A673 (cell line): Measurements from ENCODE around the gene SPATS2L. TPM values are rescaled to one million over a fixed set of nuclear protein-coding genes. Genes with fewer than 3 reads are reported as not detected.

Experiments used
- BruUV-seq: library from RNA; stranded (reverse); fragments of 400-500 nt; replicated peaks from 2 replicates; lab custom pipeline; 2021; lab: Mats Ljungman, UMichigan
- CTCF ChIA-PET: fragments of 300-600 bp; sonication (Branson Sonifier 250); formaldehyde crosslinking; loops from one replicate; lab custom pipeline; 2022; ENCODE audit warnings: antibody characterized with exemption; lab: Charles Lee
- POLR2A ChIA-PET: fragments of 300-600 bp; sonication (Branson Sonifier 250); formaldehyde crosslinking; loops from one replicate; lab custom pipeline; 2022; ENCODE audit warnings: antibody characterized with exemption; ENCODE audit not compliant: low non-redundant PET; lab: Charles Lee
- DNase-seq: peaks from one replicate; pipeline ENCODE4 v3.0.0-alpha.2; 2015; ENCODE audit warnings: low spot score
- H3K27ac ChIP-seq: fragments of 200-600 bp; sonication (generic); 2 replicates; pipeline ENCODE4 v1.5.1; 2016; ENCODE audit warnings: mixed run types, low read depth, mild to moderate bottlenecking, mixed read lengths, antibody characterized with exemption, low read length; ENCODE audit not compliant: poor library complexity, severe bottlenecking
- H3K27me3 ChIP-seq: fragments of 200-600 bp; sonication (generic); replicated peaks from 2 replicates; pipeline ENCODE4 v1.6.1; 2017; ENCODE audit warnings: mixed run types, low read depth, mild to moderate bottlenecking, mixed read lengths, antibody characterized with exemption, low read length; ENCODE audit not compliant: insufficient read depth, poor library complexity
- H3K36me3 ChIP-seq: fragments of 200-600 bp; sonication (generic); 2 replicates; pipeline ENCODE4 v1.6.1; 2016; ENCODE audit warnings: mixed run types, mild to moderate bottlenecking, mixed read lengths, antibody characterized with exemption, low read length; ENCODE audit not compliant: insufficient read depth, poor library complexity, severe bottlenecking
- H3K4me1 ChIP-seq: fragments of 200-600 bp; sonication (generic); 2 replicates; pipeline ENCODE4 v1.6.1; 2017; ENCODE audit warnings: mixed run types, mild to moderate bottlenecking, mixed read lengths, antibody characterized with exemption, low read length; ENCODE audit not compliant: insufficient read depth, poor library complexity, severe bottlenecking
- H3K4me3 ChIP-seq: fragments of 200-600 bp; sonication (generic); 2 replicates; pipeline ENCODE4 v1.5.1; 2016; ENCODE audit warnings: low read depth, mixed run types, mild to moderate bottlenecking, mixed read lengths, low read length; ENCODE audit not compliant: poor library complexity, severe bottlenecking
- H3K9me3 ChIP-seq: fragments of 200-600 bp; sonication (generic); 2 replicates; pipeline ENCODE4 v1.6.1; 2016; ENCODE audit warnings: mixed run types, low read depth, mild to moderate bottlenecking, mixed read lengths, antibody characterized with exemption, low read length; ENCODE audit not compliant: poor library complexity, severe bottlenecking
- EZH2 ChIP-seq: fragments of 200-600 bp; sonication (generic); IDR thresholded peaks from 2 replicates; pipeline ENCODE4 v1.6.1; 2017; ENCODE audit warnings: borderline replicate concordance, low read depth, mild to moderate bottlenecking, mixed read lengths, antibody characterized with exemption, low read length; ENCODE audit not compliant: poor library complexity, severe bottlenecking
- intact Hi-C: fragments of 100-400 bp; cut with micrococcal nuclease; formaldehyde crosslinking; loops from one replicate; pipeline ENCODE4 v1.10.0; 2022; ENCODE audit not compliant: unreplicated experiment
- total RNA-seq: library from RNA; stranded (reverse); gene quantifications from 2 replicates; pipeline ENCODE4 v1.2.3, GENCODE V29; 2021
- TF ChIP-seq, protein P1 (sequence below): fragments of 300-800, 200-600 bp; sonication (generic); conservative IDR thresholded peaks from 2 replicates; pipeline ENCODE4 v1.5.1; 2017; ENCODE audit warnings: low read depth, mild to moderate bottlenecking, antibody characterized with exemption, low read length, moderate library complexity, mixed read lengths

The SPATS2L gene
- total RNA-seq, 1 experiment from 2014 or later, result 10.0 TPM

DNA sequence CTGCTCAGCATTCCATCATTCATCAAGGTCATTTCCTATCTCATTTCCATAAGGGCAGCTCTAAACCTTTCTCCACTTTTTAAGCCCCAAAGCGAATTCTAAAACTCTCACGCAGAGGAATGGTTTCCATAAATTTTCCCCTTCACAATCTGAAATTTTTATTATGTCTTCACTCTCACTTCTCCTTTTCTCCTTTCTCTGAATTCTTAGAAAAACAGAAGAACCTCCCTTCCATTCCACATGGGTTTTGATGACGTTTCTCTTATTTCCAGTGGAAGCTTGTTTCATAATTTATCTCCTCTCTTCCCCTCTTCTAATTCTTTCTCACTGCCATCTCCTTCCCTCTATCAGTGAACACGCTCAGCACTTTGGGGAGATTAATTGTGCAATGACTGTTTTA, 97.3 kb downstream of the SPATS2L start:
- POLR2A ChIA-PET, result no interaction called here
- peaks cover 6% of the 10 kb centered on the region for H3K4me1 ChIP-seq

DNA sequence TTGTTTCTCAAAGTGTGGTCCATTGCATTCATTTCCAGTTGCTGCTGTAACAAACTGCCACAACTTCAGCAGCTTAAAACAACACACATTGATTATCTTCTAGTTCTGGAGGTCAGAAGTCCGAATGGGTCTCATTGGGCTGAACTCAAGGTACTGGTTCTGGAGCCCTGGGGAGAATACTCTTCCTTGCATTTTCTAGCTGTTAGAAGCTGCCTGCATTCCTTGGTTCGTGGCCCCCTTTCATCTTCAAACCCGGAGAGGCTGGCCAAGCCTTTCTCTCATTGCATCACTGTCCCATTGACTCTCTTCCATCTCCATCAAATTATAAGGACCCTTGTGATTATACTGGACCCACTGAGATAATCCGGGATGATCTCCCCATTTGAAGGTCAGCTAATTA, 98.1 kb downstream of the SPATS2L start:
- no peaks in the 10 kb centered on the region for H3K9me3 ChIP-seq
- no peak overlapping the region for H3K27ac ChIP-seq
- H3K4me1 ChIP-seq, result peaks cover 6% of the 10 kb centered on the region
- TF ChIP-seq, protein P1, sequence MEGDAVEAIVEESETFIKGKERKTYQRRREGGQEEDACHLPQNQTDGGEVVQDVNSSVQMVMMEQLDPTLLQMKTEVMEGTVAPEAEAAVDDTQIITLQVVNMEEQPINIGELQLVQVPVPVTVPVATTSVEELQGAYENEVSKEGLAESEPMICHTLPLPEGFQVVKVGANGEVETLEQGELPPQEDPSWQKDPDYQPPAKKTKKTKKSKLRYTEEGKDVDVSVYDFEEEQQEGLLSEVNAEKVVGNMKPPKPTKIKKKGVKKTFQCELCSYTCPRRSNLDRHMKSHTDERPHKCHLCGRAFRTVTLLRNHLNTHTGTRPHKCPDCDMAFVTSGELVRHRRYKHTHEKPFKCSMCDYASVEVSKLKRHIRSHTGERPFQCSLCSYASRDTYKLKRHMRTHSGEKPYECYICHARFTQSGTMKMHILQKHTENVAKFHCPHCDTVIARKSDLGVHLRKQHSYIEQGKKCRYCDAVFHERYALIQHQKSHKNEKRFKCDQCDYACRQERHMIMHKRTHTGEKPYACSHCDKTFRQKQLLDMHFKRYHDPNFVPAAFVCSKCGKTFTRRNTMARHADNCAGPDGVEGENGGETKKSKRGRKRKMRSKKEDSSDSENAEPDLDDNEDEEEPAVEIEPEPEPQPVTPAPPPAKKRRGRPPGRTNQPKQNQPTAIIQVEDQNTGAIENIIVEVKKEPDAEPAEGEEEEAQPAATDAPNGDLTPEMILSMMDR, result no peak
- TF ChIP-seq EZH2, result no peak
- H3K36me3 ChIP-seq, result no peaks in the 10 kb centered on the region
- POLR2A ChIA-PET, result no interaction called here
- no peak overlapping the region for H3K4me3 ChIP-seq
- no TSS peak for BruUV-seq
- DNase-seq, result no peak
- no peaks in the 10 kb centered on the region for H3K27me3 ChIP-seq
- intact Hi-C loops, result no loop called here
- CTCF ChIA-PET, result no interaction called here

More for the DNA sequence above, 97.3 kb downstream of the SPATS2L start:
- CTCF ChIA-PET, result no interaction called here
- Histone ChIP-seq H3K4me3 (no peak overlapping the region), H3K27ac (no peak overlapping the region), H3K9me3 (no peaks in the 10 kb centered on the region), H3K36me3 (no peaks in the 10 kb centered on the region), H3K27me3 (no peaks in the 10 kb centered on the region)
- no TSS peak for BruUV-seq
- DNase-seq, result no peak
- intact Hi-C loops, result no loop called here
- TF ChIP-seq, protein P1, result no peak
- no peak for TF ChIP-seq EZH2

DNA sequence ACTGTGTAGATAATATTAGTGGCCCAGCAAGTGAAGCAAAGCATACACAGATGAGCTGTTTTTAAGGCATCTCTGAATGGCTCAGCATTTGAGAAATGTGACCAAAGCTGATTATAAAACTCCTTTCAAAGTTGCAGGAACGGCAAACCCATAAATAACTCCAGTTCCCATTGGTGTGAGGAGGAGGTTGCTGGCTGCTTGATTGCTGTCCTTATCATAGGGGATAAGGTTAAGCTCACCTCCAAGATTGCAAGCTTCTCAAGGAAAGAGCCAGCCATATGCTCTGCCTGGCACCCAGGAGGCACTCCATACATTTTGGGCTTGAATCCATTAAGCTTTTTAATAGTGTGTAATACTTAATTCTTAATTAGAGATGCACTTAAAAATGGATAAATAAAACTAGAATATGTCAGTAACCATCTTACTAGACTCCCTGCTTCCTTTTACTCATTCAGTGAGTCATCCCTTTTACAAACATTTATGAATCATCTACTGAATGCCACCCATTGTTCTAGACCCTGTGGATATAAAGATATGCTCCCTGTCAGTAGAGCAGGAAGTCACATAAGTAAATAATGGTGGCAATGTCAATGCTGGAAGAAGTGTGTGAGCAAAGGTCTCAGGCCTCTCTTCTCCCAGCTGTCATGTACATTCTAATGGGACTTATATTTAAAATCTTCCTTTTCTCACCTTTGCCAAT, 99.3 kb downstream of the SPATS2L start:
- intact Hi-C loops, result no loop called here
- H3K4me1 ChIP-seq, result peaks cover 6% of the 10 kb centered on the region
- no peaks in the 10 kb centered on the region for H3K27me3 ChIP-seq
- peak; percentile 88 for DNase-seq
- H3K36me3 ChIP-seq, result no peaks in the 10 kb centered on the region
- ChIA-PET CTCF (no interaction called here), POLR2A (no interaction called here)
- no peak overlapping the region for H3K27ac ChIP-seq
- BruUV-seq, result no TSS peak
- no peak overlapping the region for H3K4me3 ChIP-seq
- TF ChIP-seq EZH2, result no peak
- TF ChIP-seq, protein P1, result no peak
- no peaks in the 10 kb centered on the region for H3K9me3 ChIP-seq
